GM21737 (cell line): ENCODE results near the gene CYSRT1.
"Not testable (repeated sequence)": the region's sequence is repeated elsewhere in the genome, so short reads cannot be mapped to it uniquely, and the experiment has no call there.

Experiments
- ATAC-seq: cut with Tn5 transposase; IDR thresholded peaks from one replicate; pipeline ENCODE4 v1.9.1; 2021; ENCODE audit warnings: mild to moderate bottlenecking, moderate library complexity; ENCODE audit not compliant: unreplicated experiment

The CYSRT1 gene

GRCh38 chr9:137235424-137236237 is 10.7 kb downstream of the CYSRT1 start:
- no peak for ATAC-seq

GRCh38 chr9:137236238-137236935 is 11.4 kb downstream of the CYSRT1 start:
- ATAC-seq, result no peak

GRCh38 chr9:137236936-137237421 is 12.0 kb downstream of the CYSRT1 start:
- ATAC-seq, result no peak

GRCh38 chr9:137237759-137238726 is 13.1 kb downstream of the CYSRT1 start:
- no peak for ATAC-seq

GRCh38 chr9:137239541-137240200 is 14.7 kb downstream of the CYSRT1 start:
- not testable (repeated sequence) for ATAC-seq

- peak; percentile 25 for ATAC-seq
Observed at GRCh38 chr9:137240318-137240840, 15.4 kb downstream of the CYSRT1 start.

GRCh38 chr9:137240841-137241489 is 16.0 kb downstream of the CYSRT1 start, which contains the start of gene TUBB4B:
TUBB4B (plus strand) TSS chr9:137241287; CDS start chr9:137241361, 74 bp downstream.
- peak; percentile 62 for ATAC-seq

GRCh38 chr9:137241490-137242268 is 16.7 kb downstream of the CYSRT1 start:
- no peak for ATAC-seq

GRCh38 chr9:137242269-137243203 is 17.6 kb downstream of the CYSRT1 start:
- ATAC-seq, result no peak

GRCh38 chr9:137243266-137243625 is 18.3 kb downstream of the CYSRT1 start:
- ATAC-seq, result not testable (repeated sequence)

- ATAC-seq, result no peak
Observed at GRCh38 chr9:137243626-137244485, 18.9 kb downstream of the CYSRT1 start.

- no peak for ATAC-seq
Observed at GRCh38 chr9:137244486-137245449, 19.8 kb downstream of the CYSRT1 start.

GRCh38 chr9:137245450-137246421 is 20.8 kb downstream of the CYSRT1 start:
- no peak for ATAC-seq

GRCh38 chr9:137247135-137247915 is 22.4 kb downstream of the CYSRT1 start:
- ATAC-seq, result no peak
